Chondrocyte (in vitro differentiated cells): ENCODE data around the gene NELFA. TPM values are rescaled to one million over a fixed set of nuclear protein-coding genes. Genes with fewer than 3 reads are reported as not detected.

Source experiments
- DNase-seq: peaks from one replicate; pipeline ENCODE4 v3.0.0; 2021; ENCODE audit warnings: mixed read lengths, low spot score
- H3K27ac Mint-ChIP-seq: one replicate; pipeline ENCODE4 v1.8.0; 2021; ENCODE audit warnings: mild to moderate bottlenecking, moderate library complexity, mixed read lengths; ENCODE audit not compliant: unreplicated experiment
- H3K27me3 Mint-ChIP-seq: 2 replicates; pipeline ENCODE4 v1.8.0; 2021; ENCODE audit warnings: low read depth, mixed read lengths
- H3K36me3 Mint-ChIP-seq: 2 replicates; pipeline ENCODE4 v1.8.0; 2021; ENCODE audit warnings: low read depth, mixed read lengths
- H3K4me1 Mint-ChIP-seq: 2 replicates; pipeline ENCODE4 v1.8.0; 2021; ENCODE audit warnings: low read depth, mild to moderate bottlenecking, mixed read lengths
- H3K4me3 Mint-ChIP-seq: one replicate; pipeline ENCODE4 v1.8.0; 2021; ENCODE audit warnings: mild to moderate bottlenecking, moderate library complexity, mixed read lengths; ENCODE audit not compliant: unreplicated experiment
- H3K9me3 Mint-ChIP-seq: 2 replicates; pipeline ENCODE4 v1.8.0; 2021; ENCODE audit warnings: low read depth, mixed read lengths
- total RNA-seq: library from RNA; stranded (reverse); gene quantifications from 3 replicates; pipeline ENCODE4 v1.2.1, GENCODE V29; 2021
- TF ChIP-seq, protein P1 (sequence below): fragments of 200-600 bp; sonication (generic); IDR thresholded peaks from 2 replicates; pipeline ENCODE4 v1.5.0; 2021; ENCODE audit warnings: antibody characterized with exemption, mild to moderate bottlenecking, moderate library complexity

NELFA gene
- total RNA-seq, 1 donor from 2014 or later, result 23.5 TPM

DNA sequence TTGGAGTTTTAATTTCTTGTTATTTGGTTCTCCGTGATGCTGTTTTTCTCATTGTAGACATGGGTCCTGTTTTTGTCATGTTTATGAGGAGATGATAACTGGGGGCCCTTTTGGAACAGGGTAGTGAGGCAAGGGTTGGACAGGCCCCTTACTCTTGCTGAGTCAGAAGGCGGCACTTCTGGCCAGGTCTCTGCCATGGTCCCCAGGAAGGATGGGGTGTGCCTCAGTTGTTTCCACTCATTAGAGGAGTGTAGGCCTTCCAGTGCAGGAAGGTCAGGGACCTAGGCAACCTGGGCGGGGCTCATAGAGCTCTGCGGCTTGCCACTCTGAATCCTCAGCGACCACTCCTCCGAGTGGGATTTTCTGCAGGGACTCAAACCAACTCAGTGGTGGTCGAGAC is 68.2 kb downstream of the NELFA start:
- Mint-ChIP-seq H3K4me3 (no peak overlapping the region), H3K4me1 (peaks cover 16% of the 10 kb centered on the region), H3K9me3 (no peaks in the 10 kb centered on the region), H3K36me3 (peaks cover 14% of the 10 kb centered on the region), H3K27ac (peak overlapping the region; percentile 79), H3K27me3 (no peaks in the 10 kb centered on the region)
- DNase-seq, result no peak
- TF ChIP-seq, protein P1, sequence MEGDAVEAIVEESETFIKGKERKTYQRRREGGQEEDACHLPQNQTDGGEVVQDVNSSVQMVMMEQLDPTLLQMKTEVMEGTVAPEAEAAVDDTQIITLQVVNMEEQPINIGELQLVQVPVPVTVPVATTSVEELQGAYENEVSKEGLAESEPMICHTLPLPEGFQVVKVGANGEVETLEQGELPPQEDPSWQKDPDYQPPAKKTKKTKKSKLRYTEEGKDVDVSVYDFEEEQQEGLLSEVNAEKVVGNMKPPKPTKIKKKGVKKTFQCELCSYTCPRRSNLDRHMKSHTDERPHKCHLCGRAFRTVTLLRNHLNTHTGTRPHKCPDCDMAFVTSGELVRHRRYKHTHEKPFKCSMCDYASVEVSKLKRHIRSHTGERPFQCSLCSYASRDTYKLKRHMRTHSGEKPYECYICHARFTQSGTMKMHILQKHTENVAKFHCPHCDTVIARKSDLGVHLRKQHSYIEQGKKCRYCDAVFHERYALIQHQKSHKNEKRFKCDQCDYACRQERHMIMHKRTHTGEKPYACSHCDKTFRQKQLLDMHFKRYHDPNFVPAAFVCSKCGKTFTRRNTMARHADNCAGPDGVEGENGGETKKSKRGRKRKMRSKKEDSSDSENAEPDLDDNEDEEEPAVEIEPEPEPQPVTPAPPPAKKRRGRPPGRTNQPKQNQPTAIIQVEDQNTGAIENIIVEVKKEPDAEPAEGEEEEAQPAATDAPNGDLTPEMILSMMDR, result no peak

DNA sequence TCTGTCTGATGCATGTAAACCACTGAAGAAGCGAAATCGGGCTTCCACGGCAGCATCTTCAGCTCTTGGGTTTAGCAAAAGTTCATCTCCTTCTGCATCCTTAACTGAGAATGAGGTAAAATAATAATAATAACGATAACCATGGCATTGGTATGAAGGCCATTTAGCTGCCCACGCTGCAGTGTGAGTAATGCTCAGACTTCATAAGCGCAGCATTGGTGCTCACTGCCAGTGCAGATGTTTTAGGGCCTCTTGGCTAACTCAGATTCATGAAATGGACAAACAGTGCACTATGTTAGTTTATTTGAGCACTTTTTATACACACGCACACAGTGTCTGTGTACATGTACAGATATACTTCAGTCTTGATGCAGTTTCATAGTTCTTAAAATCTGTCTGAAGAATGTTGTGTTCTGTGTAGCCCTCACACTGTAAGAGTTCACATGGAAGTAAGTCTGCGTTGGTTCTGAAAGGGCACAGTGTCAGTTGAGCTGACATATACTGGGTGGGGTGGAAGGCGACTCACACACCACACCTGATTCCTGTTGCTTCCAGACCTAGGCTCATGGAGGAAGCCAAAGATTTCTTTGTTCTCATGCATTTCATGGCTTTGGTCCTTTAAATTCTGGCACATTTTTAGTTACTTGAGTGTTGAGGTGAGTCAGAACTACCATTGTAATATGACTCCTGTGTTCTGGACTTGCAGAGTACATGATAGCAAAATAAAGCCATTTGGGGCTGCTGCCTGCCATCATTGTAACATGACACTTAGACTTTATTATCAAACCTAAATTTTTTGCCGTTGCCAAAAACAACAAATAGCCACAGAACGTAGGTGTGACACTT is 68.9 kb downstream of the NELFA start:
- H3K4me1 Mint-ChIP-seq, result peaks cover 16% of the 10 kb centered on the region
- TF ChIP-seq, protein P1, result no peak
- H3K27ac Mint-ChIP-seq, result peak overlapping the region; percentile 79
- H3K4me3 Mint-ChIP-seq, result no peak overlapping the region
- no peaks in the 10 kb centered on the region for H3K9me3 Mint-ChIP-seq
- no peak for DNase-seq
- no peaks in the 10 kb centered on the region for H3K27me3 Mint-ChIP-seq
- peaks cover 14% of the 10 kb centered on the region for H3K36me3 Mint-ChIP-seq

DNA sequence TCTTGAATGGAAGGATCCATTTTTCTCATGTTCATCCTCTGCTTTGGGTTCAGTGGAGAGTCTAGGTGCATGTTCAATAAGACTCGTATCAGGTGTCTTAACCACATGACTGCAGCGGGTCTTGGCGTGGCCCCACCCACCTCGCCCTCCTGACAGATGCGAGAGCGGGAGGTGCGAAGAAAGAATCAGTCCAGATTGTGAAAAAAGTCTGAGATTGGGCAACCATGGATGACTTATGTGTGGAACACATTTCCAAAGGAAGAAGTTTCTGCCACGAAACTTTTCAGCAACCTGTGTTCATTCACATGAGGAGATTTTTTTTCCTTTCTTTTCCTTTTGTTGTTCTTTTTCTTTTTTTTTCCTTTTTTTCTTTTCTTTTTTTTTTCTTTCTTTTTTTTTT is 70.7 kb downstream of the NELFA start:
- H3K9me3 Mint-ChIP-seq, result no peaks in the 10 kb centered on the region
- H3K36me3 Mint-ChIP-seq, result peaks cover 12% of the 10 kb centered on the region
- peaks cover 16% of the 10 kb centered on the region for H3K4me1 Mint-ChIP-seq
- H3K4me3 Mint-ChIP-seq, result no peak overlapping the region
- H3K27ac Mint-ChIP-seq, result peak overlapping the region; percentile 17
- TF ChIP-seq, protein P1, result no peak
- no peaks in the 10 kb centered on the region for H3K27me3 Mint-ChIP-seq
- no peak for DNase-seq

DNA sequence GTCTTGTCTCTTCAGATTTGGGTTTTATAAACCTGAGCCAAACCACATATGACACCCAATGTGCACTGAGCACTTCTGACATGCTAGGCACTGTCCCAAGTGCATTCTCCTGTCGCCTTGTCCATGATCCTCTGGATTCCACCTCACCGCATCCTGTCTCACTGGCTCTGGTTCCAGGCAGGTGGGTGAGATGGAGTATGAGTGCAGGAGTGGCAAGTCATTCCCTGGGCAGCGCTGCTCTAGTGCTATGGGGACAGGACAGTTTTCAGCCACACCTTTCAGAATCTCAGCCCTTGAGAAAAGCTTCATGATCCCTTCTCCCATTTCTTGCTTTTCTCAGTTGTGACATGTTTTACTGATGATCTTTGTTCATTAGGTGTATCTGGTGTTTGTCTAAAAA is 71.2 kb downstream of the NELFA start:
- TF ChIP-seq, protein P1, result no peak
- Mint-ChIP-seq H3K27me3 (no peaks in the 10 kb centered on the region), H3K27ac (no peak overlapping the region), H3K9me3 (no peaks in the 10 kb centered on the region), H3K4me3 (no peak overlapping the region), H3K36me3 (peaks cover 9% of the 10 kb centered on the region), H3K4me1 (peaks cover 16% of the 10 kb centered on the region)
- no peak for DNase-seq

DNA sequence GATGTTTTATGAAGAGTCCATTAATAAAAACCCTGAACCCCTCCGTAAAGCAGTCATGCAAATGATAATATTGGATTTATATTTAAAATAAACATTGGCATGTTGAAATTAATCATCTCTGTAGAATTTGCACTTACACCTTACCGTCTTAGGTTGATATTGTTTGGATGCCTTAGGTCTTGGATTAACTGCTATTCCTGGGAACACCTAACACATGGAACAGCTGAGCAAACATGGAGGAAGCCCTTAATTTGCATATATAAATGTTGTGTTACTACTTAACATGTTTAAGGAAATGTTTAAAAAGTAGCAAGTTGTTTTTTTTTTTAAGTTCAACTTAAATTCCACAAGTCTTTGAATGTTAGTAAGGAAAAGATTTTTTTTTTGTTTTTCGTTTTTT is 75.1 kb downstream of the NELFA start:
- Mint-ChIP-seq H3K36me3 (peaks cover 17% of the 10 kb centered on the region), H3K4me1 (peaks cover under 1% of the 10 kb centered on the region), H3K9me3 (no peaks in the 10 kb centered on the region), H3K27ac (no peak overlapping the region), H3K4me3 (no peak overlapping the region), H3K27me3 (no peaks in the 10 kb centered on the region)
- no peak for DNase-seq
- TF ChIP-seq, protein P1, result no peak
